Caco-2 (cell line): Measurements from ENCODE around the gene PARD3B. TPM values are rescaled to one million over a fixed set of nuclear protein-coding genes. Genes with fewer than 3 reads are reported as not detected.

Source experiments
- BruUV-seq: library from RNA; stranded (reverse); fragments of 400-500 nt; replicated peaks from 2 replicates; lab custom pipeline; 2021; lab: Mats Ljungman, UMichigan
- CTCF ChIA-PET: fragments of 300-600 bp; sonication (Branson Sonifier 250); formaldehyde crosslinking; loops from one replicate; lab custom pipeline; 2022; ENCODE audit warnings: antibody characterized with exemption; lab: Charles Lee
- POLR2A ChIA-PET: fragments of 300-600 bp; sonication (Branson Sonifier 250); formaldehyde crosslinking; loops from one replicate; lab custom pipeline; 2022; ENCODE audit warnings: antibody characterized with exemption; lab: Charles Lee
- DNase-seq, 2 experiments: peaks; one replicate each; pipeline versions ENCODE4 v3.0.0 to v3.0.0-alpha.2; 2020 to 2022
- H3K27me3 ChIP-seq: replicated peaks from 2 replicates; pipeline ENCODE4 v1.6.0; 2011; ENCODE audit warnings: low read length; ENCODE audit not compliant: control insufficient read depth, insufficient read depth
- H3K36me3 ChIP-seq: 2 replicates; pipeline ENCODE4 v1.5.1; 2011; ENCODE audit warnings: low read length; ENCODE audit not compliant: control insufficient read depth, insufficient read depth
- H3K4me1 ChIP-seq: fragments of 250-450 bp; sonication (Bioruptor Pico); 2 replicates; pipeline ENCODE4 v1.5.1; 2020; ENCODE audit warnings: mild to moderate bottlenecking
- H3K4me3 ChIP-seq: 2 replicates; pipeline ENCODE4 v1.5.1; 2011; ENCODE audit warnings: low read depth, mild to moderate bottlenecking, control low read depth, low read length
- H3K9me3 ChIP-seq: fragments of 250-450 bp; sonication (Bioruptor Pico); 2 replicates; pipeline ENCODE4 v1.5.1; 2020; ENCODE audit warnings: mild to moderate bottlenecking, moderate library complexity
- H3K27ac Mint-ChIP-seq: one replicate; pipeline ENCODE4 v1.8.0; 2022; ENCODE audit warnings: mixed read lengths; ENCODE audit not compliant: unreplicated experiment
- H3K27me3 Mint-ChIP-seq: one replicate; pipeline ENCODE4 v1.8.0; 2022; ENCODE audit warnings: mixed read lengths; ENCODE audit not compliant: insufficient read depth, unreplicated experiment
- H3K36me3 Mint-ChIP-seq: one replicate; pipeline ENCODE4 v1.8.0; 2022; ENCODE audit warnings: mild to moderate bottlenecking, mixed read lengths; ENCODE audit not compliant: insufficient read depth, unreplicated experiment
- H3K4me1 Mint-ChIP-seq: one replicate; pipeline ENCODE4 v1.8.0; 2022; ENCODE audit warnings: low read depth, mixed read lengths; ENCODE audit not compliant: unreplicated experiment
- H3K4me3 Mint-ChIP-seq: one replicate; pipeline ENCODE4 v1.8.0; 2022; ENCODE audit warnings: mild to moderate bottlenecking, moderate library complexity, mixed read lengths; ENCODE audit not compliant: unreplicated experiment
- H3K9me3 Mint-ChIP-seq: one replicate; pipeline ENCODE4 v1.8.0; 2022; ENCODE audit warnings: mixed read lengths; ENCODE audit not compliant: unreplicated experiment
- CTCF ChIP-seq, 2 experiments: fragments of 200-600 bp in 1 of 2; IDR thresholded peaks; 1 replicate in 1 of 2; 2 replicates in 1 of 2; pipeline versions ENCODE4 v1.5.1 to v1.8.0; 2011 to 2022; ENCODE audit warnings: antibody characterized with exemption in 1 of 2, control low read depth in 1 of 2, inconsistent platforms in 1 of 2, low read depth in 1 of 2, low read length in 1 of 2, mild to moderate bottlenecking in 1 of 2, moderate library complexity in 1 of 2; ENCODE audit not compliant: insufficient read depth in 1 of 2, severe bottlenecking in 1 of 2, unreplicated experiment in 1 of 2
- intact Hi-C: fragments of 100-400 bp; cut with micrococcal nuclease; formaldehyde crosslinking; loops from one replicate; pipeline ENCODE4 v1.10.0; 2022; ENCODE audit not compliant: unreplicated experiment
- total RNA-seq: library from RNA; stranded (reverse); gene quantifications from 2 replicates; pipeline ENCODE4 v1.2.3, GENCODE V29; 2022

PARD3B gene
- total RNA-seq, 1 experiment from 2014 or later, result 68.9 TPM

GRCh38 chr2:205115511-205115910 lies 570.2 kb downstream of the PARD3B start:
- Histone ChIP-seq H3K4me1 (no peaks in the 10 kb centered on the region), H3K9me3 (no peaks in the 10 kb centered on the region), H3K27me3 (no peaks in the 10 kb centered on the region), H3K36me3 (no peaks in the 10 kb centered on the region), H3K4me3 (no peak overlapping the region)
- CTCF ChIA-PET, result no interaction called here
- BruUV-seq, result no TSS peak
- H3K27ac Mint-ChIP-seq, result no peak overlapping the region
- H3K9me3 Mint-ChIP-seq, result no peaks in the 10 kb centered on the region
- no peaks in the 10 kb centered on the region for H3K27me3 Mint-ChIP-seq
- DNase-seq, result no peak
- no peak overlapping the region for H3K4me3 Mint-ChIP-seq
- intact Hi-C loops, result no loop called here
- POLR2A ChIA-PET, result no interaction called here
- peaks cover 18% of the 10 kb centered on the region for H3K36me3 Mint-ChIP-seq
- TF ChIP-seq CTCF (IDR thresholded peaks at IDR 0.05; ENCODE audit: insufficient read depth in 1 of 2, low read depth in 1 of 2, low read length in 1 of 2, severe bottlenecking in 1 of 2, unreplicated experiment in 1 of 2), result no peak
- peaks cover 2% of the 10 kb centered on the region for H3K4me1 Mint-ChIP-seq

GRCh38 chr2:205117125-205117524 lies 571.9 kb downstream of the PARD3B start:
- POLR2A ChIA-PET, result no interaction called here
- TF ChIP-seq CTCF (IDR thresholded peaks at IDR 0.05; ENCODE audit: insufficient read depth in 1 of 2, low read depth in 1 of 2, low read length in 1 of 2, severe bottlenecking in 1 of 2, unreplicated experiment in 1 of 2), result no peak
- CTCF ChIA-PET, result no interaction called here
- no peak overlapping the region for H3K4me3 ChIP-seq
- no peak overlapping the region for H3K27ac Mint-ChIP-seq
- no peaks in the 10 kb centered on the region for H3K27me3 Mint-ChIP-seq
- no peaks in the 10 kb centered on the region for H3K9me3 ChIP-seq
- no peaks in the 10 kb centered on the region for H3K9me3 Mint-ChIP-seq
- H3K27me3 ChIP-seq, result no peaks in the 10 kb centered on the region
- H3K36me3 ChIP-seq, result no peaks in the 10 kb centered on the region
- intact Hi-C loops, result no loop called here
- no TSS peak for BruUV-seq
- no peak overlapping the region for H3K4me3 Mint-ChIP-seq
- no peaks in the 10 kb centered on the region for H3K4me1 ChIP-seq
- DNase-seq, result no peak
- peaks cover 15% of the 10 kb centered on the region for H3K36me3 Mint-ChIP-seq
- no peaks in the 10 kb centered on the region for H3K4me1 Mint-ChIP-seq

- no peak overlapping the region for H3K27ac Mint-ChIP-seq
- Histone ChIP-seq H3K4me1 (no peaks in the 10 kb centered on the region), H3K27me3 (no peaks in the 10 kb centered on the region), H3K36me3 (no peaks in the 10 kb centered on the region), H3K4me3 (no peak overlapping the region), H3K9me3 (no peaks in the 10 kb centered on the region)
- TF ChIP-seq CTCF (IDR thresholded peaks at IDR 0.05; ENCODE audit: insufficient read depth in 1 of 2, low read depth in 1 of 2, low read length in 1 of 2, severe bottlenecking in 1 of 2, unreplicated experiment in 1 of 2), result no peak
- H3K4me1 Mint-ChIP-seq, result no peaks in the 10 kb centered on the region
- H3K9me3 Mint-ChIP-seq, result no peaks in the 10 kb centered on the region
- intact Hi-C loops, result no loop called here
- CTCF ChIA-PET, result no interaction called here
- H3K36me3 Mint-ChIP-seq, result peaks cover 28% of the 10 kb centered on the region
- POLR2A ChIA-PET, result no interaction called here
- H3K4me3 Mint-ChIP-seq, result no peak overlapping the region
- DNase-seq, result no peak
- H3K27me3 Mint-ChIP-seq, result no peaks in the 10 kb centered on the region
- no TSS peak for BruUV-seq
These were observed 573.9 kb downstream of the PARD3B start for GRCh38 chr2:205119136-205119535.
